SK-N-SH treated with all-trans-retinoic acid at 6 μM for 48 hours (cell line): ENCODE data around the gene HNRNPC.

Source experiments
- ATAC-seq: fragments of 200-7000 bp; cut with Tn5 transposase; 3 replicates; pipeline ENCODE4 v1.9.1; 2020; ENCODE audit warnings: mild to moderate bottlenecking, moderate library complexity
- ARNTL ChIP-seq: fragments of 450-650 bp; formaldehyde crosslinking; IDR thresholded peaks from 2 replicates; pipeline ENCODE4 v1.5.0; 2020; ENCODE audit warnings: low read depth, mild to moderate bottlenecking, moderate library complexity, borderline replicate concordance
- BACH2 ChIP-seq: fragments of 250-450 bp; sonication (Bioruptor Pico); IDR thresholded peaks from 2 replicates; pipeline ENCODE4 v1.9.0; 2021; ENCODE audit warnings: mild to moderate bottlenecking, borderline replicate concordance
- ESRRG ChIP-seq: fragments of 250-450 bp; sonication (Bioruptor Pico); IDR thresholded peaks from 2 replicates; pipeline ENCODE4 v1.6.1; 2021; ENCODE audit warnings: mild to moderate bottlenecking
- GLIS3 ChIP-seq: fragments of 250-450 bp; sonication (Bioruptor Pico); IDR thresholded peaks from 2 replicates; pipeline ENCODE4 v1.5.0; 2020; ENCODE audit warnings: mild to moderate bottlenecking, moderate library complexity
- OSR1 ChIP-seq: fragments of 250-450 bp; sonication (Bioruptor Pico); IDR thresholded peaks from 2 replicates; pipeline ENCODE4 v1.8.0; 2022; ENCODE audit warnings: moderate library complexity, mild to moderate bottlenecking, inconsistent platforms
- PPARA ChIP-seq: fragments of 250-450 bp; sonication (Bioruptor Pico); IDR thresholded peaks from 2 replicates; pipeline ENCODE4 v1.5.0; 2020; ENCODE audit warnings: mild to moderate bottlenecking, borderline replicate concordance
- SNAI2 ChIP-seq: fragments of 250-450 bp; sonication (Bioruptor Pico); IDR thresholded peaks from 2 replicates; pipeline ENCODE4 v1.5.0; 2020; ENCODE audit warnings: mild to moderate bottlenecking, moderate library complexity
- TOX ChIP-seq: fragments of 250-450 bp; sonication (Bioruptor Pico); IDR thresholded peaks from 2 replicates; pipeline ENCODE4 v1.8.0; 2021; ENCODE audit warnings: mild to moderate bottlenecking, moderate library complexity, borderline replicate concordance
- ZC3H10 ChIP-seq: fragments of 250-450 bp; sonication (Bioruptor Pico); IDR thresholded peaks from 2 replicates; pipeline ENCODE4 v1.5.1; 2021; ENCODE audit warnings: mild to moderate bottlenecking, moderate library complexity
- ZFP30 ChIP-seq: fragments of 450-650 bp; formaldehyde crosslinking; IDR thresholded peaks from 2 replicates; pipeline ENCODE4 v1.5.0; 2022; ENCODE audit warnings: mild to moderate bottlenecking, moderate library complexity
- ZNF565 ChIP-seq: fragments of 450-650 bp; formaldehyde crosslinking; conservative IDR thresholded peaks from 2 replicates; pipeline ENCODE4 v1.5.0; 2020; ENCODE audit warnings: low read depth, mild to moderate bottlenecking, moderate library complexity
- ZNF8 ChIP-seq: fragments of 450-650 bp; formaldehyde crosslinking; IDR thresholded peaks from 2 replicates; pipeline ENCODE4 v1.5.0; 2020; ENCODE audit warnings: mild to moderate bottlenecking, moderate library complexity
- TF ChIP-seq, protein P1 (sequence below): fragments of 250-450 bp; sonication (Bioruptor Pico); IDR thresholded peaks from 2 replicates; pipeline ENCODE4 v1.5.0; 2020; ENCODE audit warnings: mild to moderate bottlenecking, moderate library complexity
- TF ChIP-seq, protein P2 (sequence below): fragments of 250-450 bp; sonication (Bioruptor Pico); IDR thresholded peaks from 2 replicates; pipeline ENCODE4 v1.8.0; 2021; ENCODE audit warnings: low read depth, mild to moderate bottlenecking, moderate library complexity, borderline replicate concordance
- TF ChIP-seq, protein P3 (sequence below): fragments of 250-450 bp; sonication (Bioruptor Pico); IDR thresholded peaks from 2 replicates; pipeline ENCODE4 v1.5.1; 2021; ENCODE audit warnings: mild to moderate bottlenecking, moderate library complexity
- TF ChIP-seq, protein P4 (sequence below): fragments of 250-450 bp; sonication (Bioruptor Pico); IDR thresholded peaks from 2 replicates; pipeline ENCODE4 v1.5.1; 2020; ENCODE audit warnings: low read depth, mild to moderate bottlenecking, moderate library complexity

HNRNPC gene

DNA sequence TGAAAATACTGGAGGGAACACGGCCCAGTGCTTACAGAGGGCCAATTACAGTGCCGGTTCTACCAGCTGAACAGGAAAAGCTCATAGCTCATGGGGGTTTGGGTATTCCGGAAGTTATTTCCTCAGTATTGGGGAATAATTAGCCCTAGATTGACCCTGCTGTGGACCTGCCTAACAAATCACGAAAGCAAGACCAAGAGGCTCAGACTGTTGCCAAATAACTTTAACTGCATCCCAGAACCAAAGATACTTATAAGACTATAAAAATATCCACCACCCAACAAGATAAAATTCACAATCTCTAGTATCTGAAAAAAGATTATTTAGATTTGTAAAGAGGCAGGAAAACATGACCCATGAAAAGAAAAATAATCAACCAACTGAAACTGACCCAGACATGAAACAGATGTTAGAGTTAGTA lies 105.4 kb downstream of the HNRNPC start:
- TF ChIP-seq ZFP30 (CRISPR knock-in tag) (no peak), SNAI2 (no peak), GLIS3 (no peak), BACH2 (CRISPR knock-in tag) (no peak), ZNF565 (CRISPR knock-in tag) (no peak), OSR1 (CRISPR knock-in tag) (no peak), TOX (CRISPR knock-in tag) (no peak), ZC3H10 (CRISPR knock-in tag) (no peak), PPARA (CRISPR knock-in tag) (no peak)
- TF ChIP-seq, protein P1, sequence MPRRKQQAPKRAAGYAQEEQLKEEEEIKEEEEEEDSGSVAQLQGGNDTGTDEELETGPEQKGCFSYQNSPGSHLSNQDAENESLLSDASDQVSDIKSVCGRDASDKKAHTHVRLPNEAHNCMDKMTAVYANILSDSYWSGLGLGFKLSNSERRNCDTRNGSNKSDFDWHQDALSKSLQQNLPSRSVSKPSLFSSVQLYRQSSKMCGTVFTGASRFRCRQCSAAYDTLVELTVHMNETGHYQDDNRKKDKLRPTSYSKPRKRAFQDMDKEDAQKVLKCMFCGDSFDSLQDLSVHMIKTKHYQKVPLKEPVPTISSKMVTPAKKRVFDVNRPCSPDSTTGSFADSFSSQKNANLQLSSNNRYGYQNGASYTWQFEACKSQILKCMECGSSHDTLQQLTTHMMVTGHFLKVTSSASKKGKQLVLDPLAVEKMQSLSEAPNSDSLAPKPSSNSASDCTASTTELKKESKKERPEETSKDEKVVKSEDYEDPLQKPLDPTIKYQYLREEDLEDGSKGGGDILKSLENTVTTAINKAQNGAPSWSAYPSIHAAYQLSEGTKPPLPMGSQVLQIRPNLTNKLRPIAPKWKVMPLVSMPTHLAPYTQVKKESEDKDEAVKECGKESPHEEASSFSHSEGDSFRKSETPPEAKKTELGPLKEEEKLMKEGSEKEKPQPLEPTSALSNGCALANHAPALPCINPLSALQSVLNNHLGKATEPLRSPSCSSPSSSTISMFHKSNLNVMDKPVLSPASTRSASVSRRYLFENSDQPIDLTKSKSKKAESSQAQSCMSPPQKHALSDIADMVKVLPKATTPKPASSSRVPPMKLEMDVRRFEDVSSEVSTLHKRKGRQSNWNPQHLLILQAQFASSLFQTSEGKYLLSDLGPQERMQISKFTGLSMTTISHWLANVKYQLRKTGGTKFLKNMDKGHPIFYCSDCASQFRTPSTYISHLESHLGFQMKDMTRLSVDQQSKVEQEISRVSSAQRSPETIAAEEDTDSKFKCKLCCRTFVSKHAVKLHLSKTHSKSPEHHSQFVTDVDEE: no peak
- TF ChIP-seq, protein P2, sequence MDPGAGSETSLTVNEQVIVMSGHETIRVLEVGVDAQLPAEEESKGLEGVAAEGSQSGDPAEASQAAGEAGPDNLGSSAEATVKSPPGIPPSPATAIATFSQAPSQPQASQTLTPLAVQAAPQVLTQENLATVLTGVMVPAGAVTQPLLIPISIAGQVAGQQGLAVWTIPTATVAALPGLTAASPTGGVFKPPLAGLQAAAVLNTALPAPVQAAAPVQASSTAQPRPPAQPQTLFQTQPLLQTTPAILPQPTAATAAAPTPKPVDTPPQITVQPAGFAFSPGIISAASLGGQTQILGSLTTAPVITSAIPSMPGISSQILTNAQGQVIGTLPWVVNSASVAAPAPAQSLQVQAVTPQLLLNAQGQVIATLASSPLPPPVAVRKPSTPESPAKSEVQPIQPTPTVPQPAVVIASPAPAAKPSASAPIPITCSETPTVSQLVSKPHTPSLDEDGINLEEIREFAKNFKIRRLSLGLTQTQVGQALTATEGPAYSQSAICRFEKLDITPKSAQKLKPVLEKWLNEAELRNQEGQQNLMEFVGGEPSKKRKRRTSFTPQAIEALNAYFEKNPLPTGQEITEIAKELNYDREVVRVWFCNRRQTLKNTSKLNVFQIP (CRISPR knock-in tag): no peak
- no peak for ATAC-seq

DNA sequence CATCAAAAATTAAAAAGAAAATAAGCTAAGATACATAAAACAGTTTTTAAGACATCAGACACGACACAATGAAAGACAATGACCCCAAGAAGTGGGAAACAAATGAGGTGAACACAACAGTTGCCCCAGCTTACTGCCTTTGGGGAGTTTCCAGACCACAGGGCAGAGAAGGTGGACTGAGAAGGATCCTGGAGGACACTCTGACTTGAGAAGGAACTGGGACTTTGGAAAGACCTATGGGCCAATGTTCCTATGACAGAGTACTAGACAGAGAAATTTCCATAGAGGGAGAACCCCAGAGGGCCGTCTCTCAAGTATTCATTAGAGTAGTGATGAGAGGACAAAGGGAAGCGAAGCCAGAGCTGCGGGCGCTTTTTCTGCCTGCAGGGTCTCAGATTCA lies 107.2 kb downstream of the HNRNPC start:
- no peak for ATAC-seq
- TF ChIP-seq ZFP30 (CRISPR knock-in tag): no peak
- no peak for TF ChIP-seq ESRRG (CRISPR knock-in tag)
- TF ChIP-seq, protein P1: no peak
- TF ChIP-seq, protein P3, sequence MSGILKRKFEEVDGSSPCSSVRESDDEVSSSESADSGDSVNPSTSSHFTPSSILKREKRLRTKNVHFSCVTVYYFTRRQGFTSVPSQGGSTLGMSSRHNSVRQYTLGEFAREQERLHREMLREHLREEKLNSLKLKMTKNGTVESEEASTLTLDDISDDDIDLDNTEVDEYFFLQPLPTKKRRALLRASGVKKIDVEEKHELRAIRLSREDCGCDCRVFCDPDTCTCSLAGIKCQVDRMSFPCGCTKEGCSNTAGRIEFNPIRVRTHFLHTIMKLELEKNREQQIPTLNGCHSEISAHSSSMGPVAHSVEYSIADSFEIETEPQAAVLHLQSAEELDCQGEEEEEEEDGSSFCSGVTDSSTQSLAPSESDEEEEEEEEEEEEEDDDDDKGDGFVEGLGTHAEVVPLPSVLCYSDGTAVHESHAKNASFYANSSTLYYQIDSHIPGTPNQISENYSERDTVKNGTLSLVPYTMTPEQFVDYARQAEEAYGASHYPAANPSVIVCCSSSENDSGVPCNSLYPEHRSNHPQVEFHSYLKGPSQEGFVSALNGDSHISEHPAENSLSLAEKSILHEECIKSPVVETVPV (CRISPR knock-in tag): no peak
- TF ChIP-seq ARNTL (CRISPR knock-in tag): no peak

DNA sequence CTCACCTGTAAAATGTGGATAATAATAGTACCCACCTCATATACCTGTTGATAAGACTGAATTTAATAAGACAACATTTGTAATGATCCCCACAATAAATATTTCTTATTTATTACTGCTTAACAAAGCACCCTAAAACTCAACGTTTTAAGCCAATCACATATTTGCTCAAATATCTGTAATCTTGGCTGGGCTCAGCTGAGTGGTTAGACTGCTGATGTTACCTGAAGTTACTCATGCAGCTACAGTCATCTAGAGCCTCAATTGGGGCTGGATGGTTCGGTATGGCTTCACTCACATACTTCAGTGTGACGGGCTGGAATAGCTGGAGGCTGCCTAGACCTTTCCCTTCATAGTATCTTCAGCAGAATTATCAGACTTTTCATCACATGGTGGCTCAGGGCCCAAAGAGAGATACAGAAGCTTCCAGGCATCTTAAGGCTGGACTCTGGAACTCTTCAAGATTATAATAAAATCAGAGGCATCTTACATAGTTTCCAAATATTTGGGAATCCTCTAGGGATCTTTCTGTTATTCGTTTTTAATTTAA lies 109.1 kb downstream of the HNRNPC start:
- no peak for ATAC-seq
- TF ChIP-seq ZNF565 (CRISPR knock-in tag) (no peak), ZNF8 (no peak), TOX (CRISPR knock-in tag) (no peak), PPARA (CRISPR knock-in tag) (no peak)
- TF ChIP-seq, protein P4, sequence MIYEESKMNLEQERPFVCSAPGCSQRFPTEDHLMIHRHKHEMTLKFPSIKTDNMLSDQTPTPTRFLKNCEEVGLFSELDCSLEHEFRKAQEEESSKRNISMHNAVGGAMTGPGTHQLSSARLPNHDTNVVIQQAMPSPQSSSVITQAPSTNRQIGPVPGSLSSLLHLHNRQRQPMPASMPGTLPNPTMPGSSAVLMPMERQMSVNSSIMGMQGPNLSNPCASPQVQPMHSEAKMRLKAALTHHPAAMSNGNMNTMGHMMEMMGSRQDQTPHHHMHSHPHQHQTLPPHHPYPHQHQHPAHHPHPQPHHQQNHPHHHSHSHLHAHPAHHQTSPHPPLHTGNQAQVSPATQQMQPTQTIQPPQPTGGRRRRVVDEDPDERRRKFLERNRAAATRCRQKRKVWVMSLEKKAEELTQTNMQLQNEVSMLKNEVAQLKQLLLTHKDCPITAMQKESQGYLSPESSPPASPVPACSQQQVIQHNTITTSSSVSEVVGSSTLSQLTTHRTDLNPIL (CRISPR knock-in tag): no peak
- TF ChIP-seq, all 23 proteins: peak for 0
